K562 (cell line): Measurements from ENCODE around the gene CIAO3. TPM values are rescaled to one million over a fixed set of nuclear protein-coding genes. Genes with fewer than 3 reads are reported as not detected.

Source experiments
- ATAC-seq: fragments of 200-7000 bp; cut with Tn5 transposase; 3 replicates; pipeline ENCODE4 v1.9.1; 2020; ENCODE audit warnings: moderate library complexity
- BruUV-seq: library from RNA; stranded (reverse); fragments of 400-500 nt; replicated peaks from 2 replicates; lab custom pipeline; 2021; lab: Mats Ljungman, UMichigan
- CTCF ChIA-PET: fragments of 300-600 bp; formaldehyde crosslinking; extraction: SDS; loops from one replicate; lab custom pipeline; 2021; ENCODE audit warnings: low intra/inter-chr PET ratio; lab: Yijun Ruan, JAX
- POLR2A ChIA-PET: fragments of 300-600, 350-650 bp; sonication (Branson Sonifier 250); formaldehyde crosslinking; extraction: SDS; loops from one replicate; lab custom pipeline; 2021; ENCODE audit warnings: antibody characterized with exemption, inconsistent platforms; lab: Yijun Ruan, JAX
- DNase-seq, 4 experiments: peaks; one replicate each; pipeline versions ENCODE4 v3.0.0 to v3.0.0-alpha.2; 2011 to 2018; ENCODE audit warnings: low spot score in 3 of 4, mixed read lengths in 3 of 4; ENCODE audit errors: extremely low read depth in 1 of 4
- FAIRE-seq: peaks from 2 replicates; lab custom pipeline; 2011; peaks lifted over from hg19 to GRCh38; lab: Jason Lieb, UNC
- H2AFZ ChIP-seq: 2 replicates; pipeline ENCODE4 v1.6.0; 2011; ENCODE audit warnings: low read depth, low read length, control low read depth, inconsistent platforms
- H3K27ac ChIP-seq: fragments of 200-600 bp; 3 replicates; pipeline ENCODE4 v1.8.0; 2011; ENCODE audit warnings: low read depth, mild to moderate bottlenecking, control low read depth, inconsistent platforms, low read length, moderate library complexity, mixed read lengths; ENCODE audit errors: extremely low read depth
- H3K27me3 ChIP-seq, 2 experiments: fragments of 300-600 bp in 1 of 2; 2 replicates in 1 of 2; 3 replicates in 1 of 2; pipeline versions ENCODE4 v1.6.0 to v1.8.0; 2011; ENCODE audit warnings: inconsistent platforms in 2 of 2, low read length in 2 of 2, mild to moderate bottlenecking in 1 of 2, mixed read lengths in 1 of 2, moderate library complexity in 1 of 2; ENCODE audit not compliant: control insufficient read depth in 2 of 2, insufficient read depth in 2 of 2
- H3K36me3 ChIP-seq: fragments of 300-600 bp; 3 replicates; pipeline ENCODE4 v1.8.0; 2011; ENCODE audit warnings: mild to moderate bottlenecking, low read length, inconsistent platforms; ENCODE audit not compliant: control insufficient read depth, insufficient read depth
- H3K4me1 ChIP-seq, 2 experiments: fragments of 200-600 bp in 1 of 2; replicated peaks in 1 of 2; 2 replicates in 1 of 2; 3 replicates in 1 of 2; pipeline versions ENCODE4 v1.5.1 to v1.8.0; 2011; ENCODE audit warnings: inconsistent platforms in 2 of 2, low read length in 2 of 2, mild to moderate bottlenecking in 1 of 2, mixed read lengths in 1 of 2, moderate library complexity in 1 of 2; ENCODE audit not compliant: control insufficient read depth in 2 of 2, insufficient read depth in 2 of 2
- H3K4me2 ChIP-seq: 2 replicates; pipeline ENCODE4 v1.6.1; 2011; ENCODE audit warnings: low read length, control low read depth, inconsistent platforms, mixed read lengths; ENCODE audit not compliant: insufficient read depth
- H3K4me3 ChIP-seq: fragments of 200-600 bp; sonication (generic), shearing (Covaris generic); 2 replicates; pipeline ENCODE4 v1.5.1; 2016; ENCODE audit warnings: control low read depth, inconsistent platforms
- H3K79me2 ChIP-seq: fragments of 200-600 bp; 3 replicates; pipeline ENCODE4 v1.8.0; 2011; ENCODE audit warnings: low read length, inconsistent platforms; ENCODE audit not compliant: control insufficient read depth, insufficient read depth
- H3K9ac ChIP-seq, 2 experiments: 2 replicates each; pipeline versions ENCODE4 v1.6.0 to v1.6.1; 2011; ENCODE audit warnings: low read depth in 2 of 2, low read length in 2 of 2, control low read depth in 1 of 2, inconsistent platforms in 1 of 2, mild to moderate bottlenecking in 1 of 2, mixed read lengths in 1 of 2; ENCODE audit not compliant: insufficient read depth in 1 of 2
- H3K9me1 ChIP-seq: one replicate; pipeline ENCODE4 v1.6.0; 2011; ENCODE audit warnings: inconsistent platforms, mild to moderate bottlenecking, low read length, moderate library complexity; ENCODE audit not compliant: control insufficient read depth, insufficient read depth
- H3K9me3 ChIP-seq: replicated peaks from 2 replicates; pipeline ENCODE4 v1.5.1; 2011; ENCODE audit warnings: low read depth, low read length, inconsistent platforms; ENCODE audit not compliant: control insufficient read depth, insufficient read depth
- H4K20me1 ChIP-seq: replicated peaks from 2 replicates; pipeline ENCODE4 v1.6.1; 2011; ENCODE audit warnings: low read length, inconsistent platforms, mixed read lengths; ENCODE audit not compliant: control insufficient read depth, insufficient read depth
- GABPB1 ChIP-seq: sonication (generic); formaldehyde crosslinking; IDR thresholded peaks from 2 replicates; pipeline ENCODE4 v1.8.0; 2022; ENCODE audit warnings: mild to moderate bottlenecking, missing genetic modification reagents
- HDGF ChIP-seq: fragments of 450-650 bp; IDR thresholded peaks from 2 replicates; pipeline ENCODE4 v1.6.1; 2016
- HOXB6 ChIP-seq: fragments of 250-450 bp; sonication (Bioruptor Pico); IDR thresholded peaks from 2 replicates; pipeline ENCODE4 v1.5.1; 2022; ENCODE audit warnings: mild to moderate bottlenecking, borderline replicate concordance
- JUND ChIP-seq, 2 experiments: IDR thresholded peaks; 2 replicates in 1 of 2; 3 replicates in 1 of 2; pipeline ENCODE4 v1.6.1; 2011; ENCODE audit warnings: borderline replicate concordance in 2 of 2, low read depth in 2 of 2, low read length in 2 of 2, improper control_type of control experiment in 1 of 2, missing biosample characterization in 1 of 2, missing genetic modification characterization in 1 of 2, missing genetic modification reagents in 1 of 2
- OTX1 ChIP-seq: fragments of 450-650 bp; formaldehyde crosslinking; IDR thresholded peaks from 2 replicates; pipeline ENCODE4 v1.4.0; 2022; ENCODE audit warnings: mild to moderate bottlenecking
- STAG1 ChIP-seq: sonication (generic); formaldehyde crosslinking; IDR thresholded peaks from 2 replicates; pipeline ENCODE4 v1.5.0; 2020; ENCODE audit warnings: missing genetic modification reagents, borderline replicate concordance
- YY1 ChIP-seq, 3 experiments: IDR thresholded peaks; 2 replicates each; pipeline ENCODE4 v1.6.1; 2011; ENCODE audit warnings: low read length in 2 of 3, mild to moderate bottlenecking in 2 of 3, moderate library complexity in 2 of 3, borderline replicate concordance in 1 of 3, control low read depth in 1 of 3, low read depth in 1 of 3; ENCODE audit not compliant: insufficient read depth in 3 of 3, insufficient replicate concordance in 2 of 3, control insufficient read depth in 1 of 3, insufficient read length in 1 of 3; ENCODE audit errors: extremely low read depth in 1 of 3
- WGBS: fragments of 100-300 bp; shearing (Covaris generic); methylation state at CpG from one replicate; pipeline ENCODE4 v1.1.6; 2016; ENCODE audit warnings: low coverage, mixed read lengths; ENCODE audit not compliant: insufficient coverage; ENCODE audit errors: missing lambda C conversion rate; 5-methylcytosine and 5-hydroxymethylcytosine counted together
- in situ Hi-C: fragments of 300-500 bp; cut with MboI; formaldehyde crosslinking; loops from 4 replicates; pipeline ENCODE4 v1.15.0; 2018; ENCODE audit warnings: inconsistent platforms, mixed read lengths
- intact Hi-C: fragments of 100-400 bp; cut with micrococcal nuclease; formaldehyde crosslinking; loops from 2 replicates; pipeline ENCODE4 v1.14.2; 2022
- polyA plus RNA-seq, 8 experiments: library from polyadenylated mRNA; depleted of rRNA in 4 of 8; stranded (reverse) in 5 of 8; unstranded in 3 of 8; fragments of >200 nt; fragmentation: Nextera tagmentation in 2 of 8; fragmentation: Illumina TruSeq in 1 of 8; extraction: Ambion mirVana in 2 of 8; extraction: Trizol in 1 of 8; gene quantifications; 2 replicates each; pipeline versions ENCODE4 v1.2.1 to v1.2.3, GENCODE V29; 2011 to 2014; ENCODE audit warnings: inconsistent platforms in 1 of 8, missing spikeins in 1 of 8
- total RNA-seq, 7 experiments: library from RNA; depleted of rRNA in 6 of 7; stranded (reverse); fragments of >200 nt in 6 of 7; fragmentation: Illumina TruSeq in 2 of 7; extraction: Trizol in 2 of 7; gene quantifications; 2 replicates each; pipeline versions ENCODE4 v1.2.1 to v1.2.3, GENCODE V29; 2011 to 2021; ENCODE audit warnings: low replicate concordance in 1 of 7
- TF ChIP-seq, protein P1 (sequence below): fragments of 150-350 bp; IDR thresholded peaks from 2 replicates; pipeline ENCODE4 v1.6.1; 2014; ENCODE audit warnings: low read depth, mild to moderate bottlenecking, low read length, borderline replicate concordance
- TF ChIP-seq, protein P2 (sequence below): fragments of 250-450 bp; sonication (Bioruptor Pico); IDR thresholded peaks from 2 replicates; pipeline ENCODE4 v1.4.0; 2020

Gene CIAO3
- total and polyA plus RNA-seq, 9 of the 15 experiments (the other 6 are each of a cell fraction or from before 2014, with no cell fraction given): 2.2 to 35.6 (median 18.7) TPM

DNA sequence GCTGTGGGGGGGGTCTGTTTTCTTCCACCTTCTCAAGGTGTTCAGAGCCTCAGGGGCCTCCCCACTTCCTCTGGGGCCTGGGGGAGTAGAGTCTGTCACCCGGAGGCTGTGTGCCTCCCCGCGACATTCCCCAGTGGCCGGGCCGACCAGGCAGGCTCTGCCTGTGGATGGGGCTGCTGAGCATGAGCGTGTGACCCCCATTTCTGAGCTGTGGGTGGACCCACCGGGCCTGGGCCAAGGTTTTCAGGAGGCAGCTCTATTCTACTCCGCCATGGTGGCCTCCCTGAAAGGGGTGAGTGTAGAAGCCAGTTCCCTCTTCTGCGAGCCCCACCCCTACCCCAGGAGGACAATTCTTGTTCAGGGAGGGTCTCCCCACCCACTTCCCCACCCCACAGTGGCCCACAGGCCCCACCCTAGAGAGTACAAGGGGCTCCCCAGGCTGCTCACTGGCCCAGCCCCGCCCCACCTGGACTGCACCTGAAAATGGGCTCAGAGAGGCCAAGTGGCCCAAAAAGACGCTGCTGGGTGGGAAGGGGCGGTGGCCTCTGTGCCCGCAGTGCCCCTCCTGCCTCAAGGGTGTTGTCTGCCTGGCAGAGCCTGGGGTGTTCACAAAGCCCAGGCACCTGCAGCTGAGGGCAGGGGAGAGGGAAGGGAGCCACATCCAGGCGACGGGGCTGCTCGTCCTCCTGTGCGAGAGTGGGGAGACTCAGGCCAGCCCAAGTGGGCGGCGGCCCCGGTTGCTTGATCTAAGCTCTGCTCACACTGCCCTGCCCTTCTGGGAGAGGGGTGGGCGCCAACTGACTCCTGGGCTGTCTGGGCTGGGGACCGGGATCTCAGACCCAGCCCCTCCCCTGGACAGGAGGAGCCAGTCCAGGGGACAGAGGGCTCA lies 21.1 kb upstream of the CIAO3 start:
- Histone ChIP-seq H3K27me3 (peaks cover 0 to 6% of the 10 kb centered on the region in 2 experiments; a peak in 1 of 5 replicates), H3K9me3 (no peaks in the 10 kb centered on the region), H3K4me3 (no peak overlapping the region), H4K20me1 (0 out of 2 replicates have a peak, but pooled peaks cover 3% of the 10 kb centered on the region), H2AFZ (no peak overlapping the region), H3K9ac (peak overlapping the region in 1 of 2 experiments; percentile 64; a peak in 2 of 4 replicates), H3K27ac (no peak overlapping the region), H3K36me3 (no peaks in the 10 kb centered on the region), H3K4me1 (peaks cover 2 to 71% of the 10 kb centered on the region in 2 experiments; a peak in 4 of 5 replicates), H3K9me1 (no peaks in the 10 kb centered on the region), H3K79me2 (no peaks in the 10 kb centered on the region), H3K4me2 (no peak overlapping the region)
- no peak for FAIRE-seq
- peak; percentile 17; the same call in 1 of the 3 replicates for ATAC-seq
- WGBS: 13% methylated on average over 16 of the region's 22 CpGs
- ChIA-PET CTCF (no interaction called here), POLR2A (interaction anchor here (0.6 to 0.7 kb wide), 2 partner anchors 388 to 462 kb away, joined by 3 read pairs; no protein-coding TSS in a partner anchor)
- no peak for DNase-seq
- intact Hi-C loops: no loop called here
- in situ Hi-C loops: no loop called here
- BruUV-seq: no TSS peak
- TF ChIP-seq, protein P1, sequence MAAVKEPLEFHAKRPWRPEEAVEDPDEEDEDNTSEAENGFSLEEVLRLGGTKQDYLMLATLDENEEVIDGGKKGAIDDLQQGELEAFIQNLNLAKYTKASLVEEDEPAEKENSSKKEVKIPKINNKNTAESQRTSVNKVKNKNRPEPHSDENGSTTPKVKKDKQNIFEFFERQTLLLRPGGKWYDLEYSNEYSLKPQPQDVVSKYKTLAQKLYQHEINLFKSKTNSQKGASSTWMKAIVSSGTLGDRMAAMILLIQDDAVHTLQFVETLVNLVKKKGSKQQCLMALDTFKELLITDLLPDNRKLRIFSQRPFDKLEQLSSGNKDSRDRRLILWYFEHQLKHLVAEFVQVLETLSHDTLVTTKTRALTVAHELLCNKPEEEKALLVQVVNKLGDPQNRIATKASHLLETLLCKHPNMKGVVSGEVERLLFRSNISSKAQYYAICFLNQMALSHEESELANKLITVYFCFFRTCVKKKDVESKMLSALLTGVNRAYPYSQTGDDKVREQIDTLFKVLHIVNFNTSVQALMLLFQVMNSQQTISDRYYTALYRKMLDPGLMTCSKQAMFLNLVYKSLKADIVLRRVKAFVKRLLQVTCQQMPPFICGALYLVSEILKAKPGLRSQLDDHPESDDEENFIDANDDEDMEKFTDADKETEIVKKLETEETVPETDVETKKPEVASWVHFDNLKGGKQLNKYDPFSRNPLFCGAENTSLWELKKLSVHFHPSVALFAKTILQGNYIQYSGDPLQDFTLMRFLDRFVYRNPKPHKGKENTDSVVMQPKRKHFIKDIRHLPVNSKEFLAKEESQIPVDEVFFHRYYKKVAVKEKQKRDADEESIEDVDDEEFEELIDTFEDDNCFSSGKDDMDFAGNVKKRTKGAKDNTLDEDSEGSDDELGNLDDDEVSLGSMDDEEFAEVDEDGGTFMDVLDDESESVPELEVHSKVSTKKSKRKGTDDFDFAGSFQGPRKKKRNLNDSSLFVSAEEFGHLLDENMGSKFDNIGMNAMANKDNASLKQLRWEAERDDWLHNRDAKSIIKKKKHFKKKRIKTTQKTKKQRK: no peak
- no peak for TF ChIP-seq HDGF
- TF ChIP-seq GABPB1: no peak
- TF ChIP-seq JUND (IDR thresholded peaks at IDR 0.05; ENCODE audit: borderline replicate concordance, low read depth, low read length): no peak
- no peak for TF ChIP-seq JUND (tag; IDR thresholded peaks at IDR 0.05; ENCODE audit: borderline replicate concordance, low read depth, low read length)
- TF ChIP-seq YY1 (IDR thresholded peaks at IDR 0.05; ENCODE audit: borderline replicate concordance in 1 of 3, control insufficient read depth in 1 of 3, extremely low read depth in 1 of 3, insufficient read depth in 3 of 3, insufficient read length in 1 of 3, insufficient replicate concordance in 2 of 3, low read depth in 1 of 3, low read length in 2 of 3): no peak
- no peak for TF ChIP-seq OTX1 (CRISPR knock-in tag)
- TF ChIP-seq, protein P2, sequence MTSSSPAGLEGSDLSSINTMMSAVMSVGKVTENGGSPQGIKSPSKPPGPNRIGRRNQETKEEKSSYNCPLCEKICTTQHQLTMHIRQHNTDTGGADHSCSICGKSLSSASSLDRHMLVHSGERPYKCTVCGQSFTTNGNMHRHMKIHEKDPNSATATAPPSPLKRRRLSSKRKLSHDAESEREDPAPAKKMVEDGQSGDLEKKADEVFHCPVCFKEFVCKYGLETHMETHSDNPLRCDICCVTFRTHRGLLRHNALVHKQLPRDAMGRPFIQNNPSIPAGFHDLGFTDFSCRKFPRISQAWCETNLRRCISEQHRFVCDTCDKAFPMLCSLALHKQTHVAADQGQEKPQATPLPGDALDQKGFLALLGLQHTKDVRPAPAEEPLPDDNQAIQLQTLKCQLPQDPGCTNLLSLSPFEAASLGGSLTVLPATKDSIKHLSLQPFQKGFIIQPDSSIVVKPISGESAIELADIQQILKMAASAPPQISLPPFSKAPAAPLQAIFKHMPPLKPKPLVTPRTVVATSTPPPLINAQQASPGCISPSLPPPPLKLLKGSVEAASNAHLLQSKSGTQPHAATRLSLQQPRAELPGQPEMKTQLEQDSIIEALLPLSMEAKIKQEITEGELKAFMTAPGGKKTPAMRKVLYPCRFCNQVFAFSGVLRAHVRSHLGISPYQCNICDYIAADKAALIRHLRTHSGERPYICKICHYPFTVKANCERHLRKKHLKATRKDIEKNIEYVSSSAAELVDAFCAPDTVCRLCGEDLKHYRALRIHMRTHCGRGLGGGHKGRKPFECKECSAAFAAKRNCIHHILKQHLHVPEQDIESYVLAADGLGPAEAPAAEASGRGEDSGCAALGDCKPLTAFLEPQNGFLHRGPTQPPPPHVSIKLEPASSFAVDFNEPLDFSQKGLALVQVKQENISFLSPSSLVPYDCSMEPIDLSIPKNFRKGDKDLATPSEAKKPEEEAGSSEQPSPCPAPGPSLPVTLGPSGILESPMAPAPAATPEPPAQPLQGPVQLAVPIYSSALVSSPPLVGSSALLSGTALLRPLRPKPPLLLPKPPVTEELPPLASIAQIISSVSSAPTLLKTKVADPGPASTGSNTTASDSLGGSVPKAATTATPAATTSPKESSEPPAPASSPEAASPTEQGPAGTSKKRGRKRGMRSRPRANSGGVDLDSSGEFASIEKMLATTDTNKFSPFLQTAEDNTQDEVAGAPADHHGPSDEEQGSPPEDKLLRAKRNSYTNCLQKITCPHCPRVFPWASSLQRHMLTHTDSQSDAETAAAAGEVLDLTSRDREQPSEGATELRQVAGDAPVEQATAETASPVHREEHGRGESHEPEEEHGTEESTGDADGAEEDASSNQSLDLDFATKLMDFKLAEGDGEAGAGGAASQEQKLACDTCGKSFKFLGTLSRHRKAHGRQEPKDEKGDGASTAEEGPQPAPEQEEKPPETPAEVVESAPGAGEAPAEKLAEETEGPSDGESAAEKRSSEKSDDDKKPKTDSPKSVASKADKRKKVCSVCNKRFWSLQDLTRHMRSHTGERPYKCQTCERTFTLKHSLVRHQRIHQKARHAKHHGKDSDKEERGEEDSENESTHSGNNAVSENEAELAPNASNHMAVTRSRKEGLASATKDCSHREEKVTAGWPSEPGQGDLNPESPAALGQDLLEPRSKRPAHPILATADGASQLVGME (CRISPR knock-in tag): no peak
- no peak for TF ChIP-seq STAG1
- no peak for TF ChIP-seq HOXB6 (CRISPR knock-in tag)
